GM12891 (cell line): ENCODE measurements around the gene FAM120AOS.

ENCODE experiments used
- POLR2A ChIP-seq: IDR thresholded peaks from 2 replicates; pipeline ENCODE4 v1.6.1; 2011; ENCODE audit warnings: low read depth, low read length, control low read depth
- POU2F2 ChIP-seq: IDR thresholded peaks from 2 replicates; pipeline ENCODE4 v1.6.1; 2011; ENCODE audit warnings: low read depth, mild to moderate bottlenecking, control low read depth, low read length, moderate library complexity

GRCh38 chr9:93500571-93501298 is 47.4 kb upstream of the FAM120AOS start:
- TF ChIP-seq POU2F2 (no peak), POLR2A (no peak)
